HG03025 (cell line): ENCODE results near the gene CORIN.
"Not testable (repeated sequence)": the region's sequence is repeated elsewhere in the genome, so short reads cannot be mapped to it uniquely, and the experiment has no call there.

ENCODE experiments used
- ATAC-seq: cut with Tn5 transposase; IDR thresholded peaks from one replicate; pipeline ENCODE4 v1.9.1; 2021; ENCODE audit warnings: mild to moderate bottlenecking, moderate library complexity; ENCODE audit not compliant: unreplicated experiment, low FRiP score

CORIN gene

GRCh38 chr4:47696823-47697222 lies 141.0 kb downstream of the CORIN start:
- ATAC-seq: no peak

GRCh38 chr4:47695260-47695659 lies 142.6 kb downstream of the CORIN start:
- no peak for ATAC-seq

GRCh38 chr4:47694322-47694721 lies 143.5 kb downstream of the CORIN start:
- ATAC-seq: no peak

- ATAC-seq: no peak
Observed at GRCh38 chr4:47692691-47693090, 145.2 kb downstream of the CORIN start.

GRCh38 chr4:47691757-47692383 lies 146.0 kb downstream of the CORIN start:
- ATAC-seq: not testable (repeated sequence)

- ATAC-seq: no peak
Observed at GRCh38 chr4:47690611-47691010, 147.3 kb downstream of the CORIN start.

- no peak for ATAC-seq
Observed at GRCh38 chr4:47686294-47686872, 151.5 kb downstream of the CORIN start.

DNA sequence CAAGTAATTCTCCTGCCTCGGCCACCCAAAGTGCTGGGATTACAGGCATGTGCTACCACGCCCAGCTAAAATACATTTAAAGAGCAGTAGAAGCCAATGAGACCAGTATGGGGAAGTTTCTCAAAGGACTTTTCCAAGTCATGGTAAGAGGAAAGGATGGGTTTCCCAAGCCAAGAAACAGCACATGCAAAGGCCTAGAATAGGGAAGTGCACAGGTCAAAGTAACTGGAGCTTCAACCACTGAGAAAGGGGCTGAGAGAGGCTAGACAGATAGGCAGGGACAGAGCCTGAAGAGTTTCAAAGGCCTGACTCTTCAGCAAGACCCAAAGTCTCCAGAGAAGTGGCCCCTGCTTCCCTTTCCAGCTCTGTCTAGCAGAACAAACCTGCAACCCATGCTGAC lies 162.1 kb downstream of the CORIN start:
- ATAC-seq: no peak

GRCh38 chr4:47674144-47674543 lies 163.7 kb downstream of the CORIN start:
- no peak for ATAC-seq

DNA sequence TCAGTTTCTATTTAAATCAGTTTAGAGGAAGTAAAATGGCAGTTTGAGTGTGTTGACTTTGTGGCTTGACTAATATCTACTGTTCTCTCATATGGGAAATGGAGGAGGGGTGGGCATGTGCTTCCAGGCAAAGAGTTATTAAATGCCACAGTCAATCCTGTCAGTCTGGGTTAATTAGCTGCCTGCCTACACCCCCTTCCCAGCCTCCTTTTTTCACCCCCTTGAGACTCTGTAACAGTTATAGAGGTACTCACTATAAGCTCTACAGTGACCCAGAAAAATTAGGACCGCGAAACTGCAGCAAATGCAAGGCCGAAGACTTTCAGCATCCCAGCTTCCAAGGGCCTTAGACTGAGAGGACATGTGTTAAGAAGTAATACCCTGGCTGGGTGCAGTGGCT lies 165.2 kb downstream of the CORIN start:
- no peak for ATAC-seq

DNA sequence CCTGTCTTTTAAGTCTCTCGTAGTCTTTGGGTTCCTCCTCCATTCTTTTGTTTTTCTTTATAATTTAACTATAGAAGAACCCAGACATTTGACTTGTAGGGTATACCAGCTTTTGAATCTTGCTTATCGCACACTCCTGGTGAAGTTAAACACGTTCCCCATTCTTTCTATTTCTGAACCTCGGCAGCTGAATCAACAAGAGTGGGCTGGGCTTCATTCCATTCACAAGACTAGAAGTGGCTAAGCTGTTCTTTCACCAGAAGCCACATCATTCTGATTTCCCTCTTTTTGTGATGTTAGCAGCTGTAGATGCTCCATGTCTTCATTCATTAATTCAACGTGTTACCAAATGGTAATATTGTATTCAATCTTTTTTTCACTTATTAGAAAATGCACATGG lies 167.9 kb downstream of the CORIN start:
- ATAC-seq: no peak

GRCh38 chr4:47668810-47669408 lies 169.0 kb downstream of the CORIN start:
- no peak for ATAC-seq

- no peak for ATAC-seq
Observed at GRCh38 chr4:47668256-47668655, 169.6 kb downstream of the CORIN start.

GRCh38 chr4:47667552-47667951 lies 170.3 kb downstream of the CORIN start:
- ATAC-seq: no peak

GRCh38 chr4:47664051-47664826 lies 173.6 kb downstream of the CORIN start:
- ATAC-seq: no peak

DNA sequence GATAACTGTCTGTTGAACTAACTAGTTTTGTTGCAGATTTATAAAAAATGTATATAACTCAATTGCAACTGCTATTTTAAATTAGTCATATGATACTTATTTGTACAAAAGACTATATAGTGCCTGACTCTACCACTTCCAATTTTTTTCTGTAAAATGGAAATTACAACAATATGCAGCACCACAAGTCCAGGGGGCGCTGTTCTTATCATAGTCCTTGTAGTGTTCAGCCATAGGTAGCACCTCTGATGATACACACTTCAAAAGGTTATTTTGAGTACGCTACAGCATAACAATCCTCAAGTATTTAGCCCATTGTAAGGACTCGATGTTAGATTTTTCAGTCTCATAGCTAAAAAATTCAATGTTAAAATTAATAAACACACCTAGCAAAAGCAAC lies 174.9 kb downstream of the CORIN start:
- ATAC-seq: no peak

DNA sequence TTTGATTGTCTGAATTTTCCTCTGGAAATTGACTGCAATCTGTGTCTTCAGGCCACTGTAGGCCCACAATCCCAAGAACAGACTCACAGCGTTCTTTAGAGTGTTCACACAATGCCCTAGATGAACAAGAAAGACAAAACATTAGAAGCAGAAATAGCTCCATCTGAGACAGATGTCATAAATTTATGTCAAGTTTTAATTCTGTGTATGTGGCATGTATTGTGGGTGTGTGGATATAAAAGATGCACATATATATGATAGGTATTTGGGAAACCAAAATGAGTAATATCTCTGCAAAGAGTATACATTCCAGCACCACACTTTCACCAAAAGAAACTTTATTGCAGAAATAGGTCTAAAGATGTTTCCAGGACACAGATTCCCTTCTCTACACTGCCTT lies 176.1 kb downstream of the CORIN start:
- ATAC-seq: no peak

DNA sequence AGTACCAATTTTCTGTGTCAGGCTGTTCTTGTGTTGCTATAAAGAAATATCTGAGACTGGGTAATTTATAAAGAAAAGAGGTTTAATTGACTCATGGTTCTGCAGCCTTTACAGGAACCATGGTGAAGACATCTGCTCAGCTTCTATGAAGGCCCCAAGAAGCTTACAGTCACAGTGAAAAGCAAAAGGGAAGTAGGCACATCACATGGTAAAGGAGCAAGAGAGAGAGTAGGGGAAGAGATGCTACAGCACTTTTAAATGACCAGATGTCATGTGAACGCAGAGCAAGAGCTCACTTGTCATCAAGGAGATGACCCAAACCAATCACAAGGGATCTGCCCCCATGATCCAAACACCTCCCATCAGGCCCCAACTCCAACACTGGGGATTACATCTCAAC lies 178.5 kb downstream of the CORIN start:
- no peak for ATAC-seq

- ATAC-seq: no peak
Observed at GRCh38 chr4:47654972-47655693, 182.7 kb downstream of the CORIN start.

- no peak for ATAC-seq
Observed at GRCh38 chr4:47652092-47652491, 185.8 kb downstream of the CORIN start.

DNA sequence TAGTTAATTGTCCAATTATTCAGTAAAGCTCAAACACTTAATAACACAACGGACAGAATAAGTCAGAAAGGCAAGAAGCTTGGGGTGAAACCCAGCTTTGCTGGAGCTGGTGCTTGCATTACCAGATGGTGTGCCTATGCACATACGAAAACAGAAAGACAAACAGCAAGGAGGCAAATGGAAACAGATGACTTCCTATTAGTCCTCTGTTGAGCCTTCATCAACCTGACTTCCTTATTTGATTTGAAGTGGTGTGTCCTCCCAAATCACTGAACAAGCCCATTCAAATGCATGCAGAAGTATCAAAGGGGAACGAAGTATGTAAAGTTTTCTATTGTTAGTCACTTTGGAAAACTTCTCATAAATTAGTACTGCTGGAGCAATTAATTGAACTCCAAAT lies 186.6 kb downstream of the CORIN start:
- ATAC-seq: no peak
